ENCODE data around the gene NOS1.

NOS1 gene

GRCh38 chr12:117343849-117344248, 17.6 kb downstream of the NOS1 start:
- CTCF ChIA-PET = no interaction called here
- no peak for DNase-seq
- no peak overlapping the region for H3K4me3 ChIP-seq (ENCODE audit: control insufficient read depth in 1 of 7, extremely low read depth in 1 of 7, insufficient read depth in 4 of 7, low read depth in 2 of 7, low read length in 6 of 7)

GRCh38 chr12:117343296-117343695, 18.1 kb downstream of the NOS1 start:
- no CpG with 5 or more reads among the region's 4 CpGs for whole genome bisulfite sequencing (ENCODE audit: insufficient coverage)
- DNase-seq = no peak
- Histone ChIP-seq H3K4me1 (ENCODE audit: control extremely low read depth in 1 of 4, control insufficient read depth in 4 of 4, insufficient read depth in 4 of 4, low read length in 3 of 4) (no peaks in the 10 kb centered on the region), H3K27ac (ENCODE audit: insufficient read depth in 1 of 2, low read depth in 1 of 2, low read length in 2 of 2, poor library complexity in 1 of 2, severe bottlenecking in 2 of 2) (no peak overlapping the region), H3K36me3 (ENCODE audit: control insufficient read depth in 4 of 4, insufficient read depth in 4 of 4, low read length in 3 of 4) (no peaks in the 10 kb centered on the region), H3K27me3 (replicated peaks in 2 of 5; ENCODE audit: control insufficient read depth in 4 of 5, insufficient read depth in 5 of 5, low read length in 4 of 5) (peaks cover 0 to 7% (median 0%) of the 10 kb centered on the region in 5 experiments), H3K9me3 (ENCODE audit: control extremely low read depth in 1 of 5, control insufficient read depth in 4 of 5, insufficient read depth in 2 of 5, low read depth in 1 of 5, low read length in 4 of 5) (peaks cover 0 to 3% (median 0%) of the 10 kb centered on the region in 5 experiments), H3K4me3 (ENCODE audit: control insufficient read depth in 1 of 7, extremely low read depth in 1 of 7, insufficient read depth in 4 of 7, low read depth in 2 of 7, low read length in 6 of 7) (no peak overlapping the region)
- POLR2A ChIA-PET = no interaction called here
- CTCF ChIA-PET = no interaction called here

More at GRCh38 chr12:117343849-117344248, 17.6 kb downstream of the NOS1 start:
- H3K4me1 ChIP-seq (ENCODE audit: control extremely low read depth in 1 of 4, control insufficient read depth in 4 of 4, insufficient read depth in 4 of 4, low read length in 3 of 4) = no peaks in the 10 kb centered on the region
- POLR2A ChIA-PET = no interaction called here
- H3K27me3 ChIP-seq (replicated peaks in 2 of 5; ENCODE audit: control insufficient read depth in 4 of 5, insufficient read depth in 5 of 5, low read length in 4 of 5) = peaks cover 0 to 7% (median 0%) of the 10 kb centered on the region in 5 experiments
- peaks cover 0 to 3% (median 0%) of the 10 kb centered on the region in 5 experiments for H3K9me3 ChIP-seq (ENCODE audit: control extremely low read depth in 1 of 5, control insufficient read depth in 4 of 5, insufficient read depth in 2 of 5, low read depth in 1 of 5, low read length in 4 of 5)
- H3K27ac ChIP-seq (ENCODE audit: insufficient read depth in 1 of 2, low read depth in 1 of 2, low read length in 2 of 2, poor library complexity in 1 of 2, severe bottlenecking in 2 of 2) = no peak overlapping the region
- no peaks in the 10 kb centered on the region for H3K36me3 ChIP-seq (ENCODE audit: control insufficient read depth in 4 of 4, insufficient read depth in 4 of 4, low read length in 3 of 4)
- no CpG with 5 or more reads among the region's 1 CpG for WGBS (ENCODE audit: insufficient coverage)

GRCh38 chr12:117342682-117343081, 18.7 kb downstream of the NOS1 start:
- no peaks in the 10 kb centered on the region for H3K4me1 ChIP-seq (ENCODE audit: control extremely low read depth in 1 of 4, control insufficient read depth in 4 of 4, insufficient read depth in 4 of 4, low read length in 3 of 4)
- H3K4me3 ChIP-seq (ENCODE audit: control insufficient read depth in 1 of 7, extremely low read depth in 1 of 7, insufficient read depth in 4 of 7, low read depth in 2 of 7, low read length in 6 of 7) = no peak overlapping the region
- POLR2A ChIA-PET = no interaction called here
- DNase-seq = no peak
- WGBS (ENCODE audit: insufficient coverage) = 20% methylated on average over 2 of the region's 2 CpGs
- H3K36me3 ChIP-seq (ENCODE audit: control insufficient read depth in 4 of 4, insufficient read depth in 4 of 4, low read length in 3 of 4) = no peaks in the 10 kb centered on the region
- CTCF ChIA-PET = no interaction called here
- H3K27me3 ChIP-seq (replicated peaks in 2 of 5; ENCODE audit: control insufficient read depth in 4 of 5, insufficient read depth in 5 of 5, low read length in 4 of 5) = peaks cover 0 to 7% (median 2%) of the 10 kb centered on the region in 5 experiments
- H3K27ac ChIP-seq (ENCODE audit: insufficient read depth in 1 of 2, low read depth in 1 of 2, low read length in 2 of 2, poor library complexity in 1 of 2, severe bottlenecking in 2 of 2) = no peak overlapping the region
- H3K9me3 ChIP-seq (ENCODE audit: control extremely low read depth in 1 of 5, control insufficient read depth in 4 of 5, insufficient read depth in 2 of 5, low read depth in 1 of 5, low read length in 4 of 5) = peaks cover 0 to 3% (median 0%) of the 10 kb centered on the region in 5 experiments

GRCh38 chr12:117342247-117342646, 19.2 kb downstream of the NOS1 start:
- no peaks in the 10 kb centered on the region for H3K36me3 ChIP-seq (ENCODE audit: control insufficient read depth in 4 of 4, insufficient read depth in 4 of 4, low read length in 3 of 4)
- H3K9me3 ChIP-seq (ENCODE audit: control extremely low read depth in 1 of 5, control insufficient read depth in 4 of 5, insufficient read depth in 2 of 5, low read depth in 1 of 5, low read length in 4 of 5) = peaks cover 0 to 3% (median 0%) of the 10 kb centered on the region in 5 experiments
- peaks cover 0 to 7% (median 2%) of the 10 kb centered on the region in 5 experiments for H3K27me3 ChIP-seq (replicated peaks in 2 of 5; ENCODE audit: control insufficient read depth in 4 of 5, insufficient read depth in 5 of 5, low read length in 4 of 5)
- ChIA-PET CTCF (no interaction called here), POLR2A (no interaction called here)
- no peak overlapping the region for H3K4me3 ChIP-seq (ENCODE audit: control insufficient read depth in 1 of 7, extremely low read depth in 1 of 7, insufficient read depth in 4 of 7, low read depth in 2 of 7, low read length in 6 of 7)
- H3K4me1 ChIP-seq (ENCODE audit: control extremely low read depth in 1 of 4, control insufficient read depth in 4 of 4, insufficient read depth in 4 of 4, low read length in 3 of 4) = no peaks in the 10 kb centered on the region
- no peak overlapping the region for H3K27ac ChIP-seq (ENCODE audit: insufficient read depth in 1 of 2, low read depth in 1 of 2, low read length in 2 of 2, poor library complexity in 1 of 2, severe bottlenecking in 2 of 2)
- 91% methylated on average over 4 of the region's 4 CpGs for WGBS (ENCODE audit: insufficient coverage)
- DNase-seq = no peak

GRCh38 chr12:117339104-117339503, 22.3 kb downstream of the NOS1 start:
- CTCF ChIA-PET = no interaction called here
- no peaks in the 10 kb centered on the region for H3K4me1 ChIP-seq (ENCODE audit: control extremely low read depth in 1 of 4, control insufficient read depth in 4 of 4, insufficient read depth in 4 of 4, low read length in 3 of 4)
- 48% methylated on average over 4 of the region's 4 CpGs for WGBS (ENCODE audit: insufficient coverage)

GRCh38 chr12:117334855-117335587, 26.4 kb downstream of the NOS1 start:
- Histone ChIP-seq H3K4me3 (ENCODE audit: control insufficient read depth in 1 of 7, extremely low read depth in 1 of 7, insufficient read depth in 4 of 7, low read depth in 2 of 7, low read length in 6 of 7) (no peak overlapping the region), H3K9me3 (ENCODE audit: control extremely low read depth in 1 of 5, control insufficient read depth in 4 of 5, insufficient read depth in 2 of 5, low read depth in 1 of 5, low read length in 4 of 5) (no peaks in the 10 kb centered on the region), H3K4me1 (ENCODE audit: control extremely low read depth in 1 of 4, control insufficient read depth in 4 of 4, insufficient read depth in 4 of 4, low read length in 3 of 4) (peaks cover 0 to 2% (median 0%) of the 10 kb centered on the region in 4 experiments), H3K36me3 (ENCODE audit: control insufficient read depth in 4 of 4, insufficient read depth in 4 of 4, low read length in 3 of 4) (no peaks in the 10 kb centered on the region), H3K27ac (ENCODE audit: insufficient read depth in 1 of 2, low read depth in 1 of 2, low read length in 2 of 2, poor library complexity in 1 of 2, severe bottlenecking in 2 of 2) (no peak overlapping the region), H3K27me3 (replicated peaks in 2 of 5; ENCODE audit: control insufficient read depth in 4 of 5, insufficient read depth in 5 of 5, low read length in 4 of 5) (peaks cover 0 to 50% (median 12%) of the 10 kb centered on the region in 5 experiments)
- POLR2A ChIA-PET = no interaction called here
- CTCF ChIA-PET = no interaction called here
- peak in 1 of 3 donors; percentile 9 for DNase-seq
- 36% methylated on average over 16 of the region's 21 CpGs for WGBS (ENCODE audit: insufficient coverage)

More at GRCh38 chr12:117339104-117339503, 22.3 kb downstream of the NOS1 start:
- DNase-seq = no peak
- no peaks in the 10 kb centered on the region for H3K36me3 ChIP-seq (ENCODE audit: control insufficient read depth in 4 of 4, insufficient read depth in 4 of 4, low read length in 3 of 4)
- H3K27me3 ChIP-seq (replicated peaks in 2 of 5; ENCODE audit: control insufficient read depth in 4 of 5, insufficient read depth in 5 of 5, low read length in 4 of 5) = peaks cover 0 to 29% (median 9%) of the 10 kb centered on the region in 5 experiments
- H3K4me3 ChIP-seq (ENCODE audit: control insufficient read depth in 1 of 7, extremely low read depth in 1 of 7, insufficient read depth in 4 of 7, low read depth in 2 of 7, low read length in 6 of 7) = no peak overlapping the region
- POLR2A ChIA-PET = no interaction called here
- peaks cover 0 to 3% (median 0%) of the 10 kb centered on the region in 5 experiments for H3K9me3 ChIP-seq (ENCODE audit: control extremely low read depth in 1 of 5, control insufficient read depth in 4 of 5, insufficient read depth in 2 of 5, low read depth in 1 of 5, low read length in 4 of 5)
- no peak overlapping the region for H3K27ac ChIP-seq (ENCODE audit: insufficient read depth in 1 of 2, low read depth in 1 of 2, low read length in 2 of 2, poor library complexity in 1 of 2, severe bottlenecking in 2 of 2)

- peaks cover 0 to 46% (median 12%) of the 10 kb centered on the region in 5 experiments for H3K27me3 ChIP-seq (replicated peaks in 2 of 5; ENCODE audit: control insufficient read depth in 4 of 5, insufficient read depth in 5 of 5, low read length in 4 of 5)
- no peak for DNase-seq
- CTCF ChIA-PET = no interaction called here
- H3K36me3 ChIP-seq (ENCODE audit: control insufficient read depth in 4 of 4, insufficient read depth in 4 of 4, low read length in 3 of 4) = no peaks in the 10 kb centered on the region
- H3K27ac ChIP-seq (ENCODE audit: insufficient read depth in 1 of 2, low read depth in 1 of 2, low read length in 2 of 2, poor library complexity in 1 of 2, severe bottlenecking in 2 of 2) = no peak overlapping the region
- H3K4me1 ChIP-seq (ENCODE audit: control extremely low read depth in 1 of 4, control insufficient read depth in 4 of 4, insufficient read depth in 4 of 4, low read length in 3 of 4) = peaks cover 0 to 2% (median 0%) of the 10 kb centered on the region in 4 experiments
- 79% methylated on average over 2 of the region's 3 CpGs for WGBS (ENCODE audit: insufficient coverage)
- POLR2A ChIA-PET = no interaction called here
- H3K4me3 ChIP-seq (ENCODE audit: control insufficient read depth in 1 of 7, extremely low read depth in 1 of 7, insufficient read depth in 4 of 7, low read depth in 2 of 7, low read length in 6 of 7) = no peak overlapping the region
- H3K9me3 ChIP-seq (ENCODE audit: control extremely low read depth in 1 of 5, control insufficient read depth in 4 of 5, insufficient read depth in 2 of 5, low read depth in 1 of 5, low read length in 4 of 5) = no peaks in the 10 kb centered on the region
These were observed 27.4 kb downstream of the NOS1 start for GRCh38 chr12:117334051-117334450.

All from common myeloid progenitor, CD34-positive (primary cell).